H1 (cell line): Measurements from ENCODE around the gene ARHGEF28. TPM values are rescaled to one million over a fixed set of nuclear protein-coding genes. Genes with fewer than 3 reads are reported as not detected.

Source experiments
- polyA plus RNA-seq, 7 experiments: library from polyadenylated mRNA; depleted of rRNA in 3 of 7; stranded (reverse) in 5 of 7; unstranded in 2 of 7; fragments of >200 nt in 5 of 7; fragments of 200-250 nt in 2 of 7; gene quantifications; 1 replicate in 5 of 7; 2 replicates in 1 of 7; 4 replicates in 1 of 7; pipeline versions ENCODE4 v1.2.1 to v1.2.3, GENCODE V29; 2011 to 2013; ENCODE audit warnings: missing spikeins in 2 of 7, mixed read lengths in 2 of 7
- total RNA-seq: library from RNA; stranded (reverse); fragmentation: NEBNext Ultra II Directional; extraction: Animal tissue kit (Norgen Biotek cat#: 25700); gene quantifications from 2 replicates; pipeline ENCODE4 v1.2.1, GENCODE V29; 2021
- TF ChIP-seq, protein P1 (sequence below): IDR thresholded peaks from 2 replicates; pipeline ENCODE4 v1.6.1; 2012; ENCODE audit warnings: low read length, inconsistent platforms

Gene ARHGEF28
- total and polyA plus RNA-seq, 2 of the 8 experiments (the other 6 are each of a cell fraction or from before 2014, with no cell fraction given), result 0.33 to 1.0 TPM

DNA sequence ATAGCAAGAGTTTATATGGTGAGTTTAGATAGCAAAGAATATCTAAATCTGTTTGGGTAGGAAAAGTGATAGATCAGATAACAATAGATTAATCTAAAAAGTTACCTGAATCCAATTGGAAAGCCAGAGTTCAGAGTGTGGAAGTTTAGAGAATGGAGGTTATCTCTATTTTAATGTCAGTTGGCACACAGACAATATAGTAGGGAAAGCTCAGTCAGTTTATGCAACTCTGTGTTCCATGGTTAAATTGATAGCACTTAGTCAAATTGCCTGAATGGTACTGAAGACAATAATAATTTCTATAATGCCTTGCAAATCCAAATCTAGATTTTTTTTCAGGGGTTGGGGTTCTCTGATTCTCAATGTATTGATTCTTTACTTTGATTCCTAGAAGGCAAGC is 77.0 kb downstream of the ARHGEF28 start (continued):
- TF ChIP-seq, protein P1, sequence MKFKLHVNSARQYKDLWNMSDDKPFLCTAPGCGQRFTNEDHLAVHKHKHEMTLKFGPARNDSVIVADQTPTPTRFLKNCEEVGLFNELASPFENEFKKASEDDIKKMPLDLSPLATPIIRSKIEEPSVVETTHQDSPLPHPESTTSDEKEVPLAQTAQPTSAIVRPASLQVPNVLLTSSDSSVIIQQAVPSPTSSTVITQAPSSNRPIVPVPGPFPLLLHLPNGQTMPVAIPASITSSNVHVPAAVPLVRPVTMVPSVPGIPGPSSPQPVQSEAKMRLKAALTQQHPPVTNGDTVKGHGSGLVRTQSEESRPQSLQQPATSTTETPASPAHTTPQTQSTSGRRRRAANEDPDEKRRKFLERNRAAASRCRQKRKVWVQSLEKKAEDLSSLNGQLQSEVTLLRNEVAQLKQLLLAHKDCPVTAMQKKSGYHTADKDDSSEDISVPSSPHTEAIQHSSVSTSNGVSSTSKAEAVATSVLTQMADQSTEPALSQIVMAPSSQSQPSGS, result no peak
